ENCODE results near the gene TFDP1.

Gene TFDP1

GRCh38 chr13:113565526-113566226, 18.9 kb upstream of the TFDP1 start:
- TF ChIP-seq EP300 (IDR thresholded peaks at IDR 0.05; ENCODE audit: borderline replicate concordance) (no peak), YY1 (IDR thresholded peaks at IDR 0.05; ENCODE audit: low read depth) (no peak), FOXM1 (IDR thresholded peaks at IDR 0.05; ENCODE audit: borderline replicate concordance, low read depth) (no peak), ZBTB7A (IDR thresholded peaks at IDR 0.05; ENCODE audit: low read depth) (no peak), REST (IDR thresholded peaks at IDR 0.05; ENCODE audit: low read depth) (no peak), CEBPB (IDR thresholded peaks at IDR 0.05) (no peak), MAX (IDR thresholded peaks at IDR 0.05) (no peak), TEAD4 (IDR thresholded peaks at IDR 0.05) (no peak), TCF12 (IDR thresholded peaks at IDR 0.05; ENCODE audit: low read depth) (no peak), EGR1 (IDR thresholded peaks at IDR 0.05) (no peak), NFIC (IDR thresholded peaks at IDR 0.05) (no peak), TAF1 (IDR thresholded peaks at IDR 0.05; ENCODE audit: low read depth) (no peak), RAD21 (IDR thresholded peaks at IDR 0.05; ENCODE audit: low read depth) (no peak)

- TF ChIP-seq EP300 (IDR thresholded peaks at IDR 0.05; ENCODE audit: borderline replicate concordance): no peak
- TF ChIP-seq TEAD4 (IDR thresholded peaks at IDR 0.05): no peak
- no peak for TF ChIP-seq MAX (IDR thresholded peaks at IDR 0.05)
- no peak for TF ChIP-seq NFIC (IDR thresholded peaks at IDR 0.05)
- TF ChIP-seq REST (IDR thresholded peaks at IDR 0.05; ENCODE audit: low read depth): no peak
- TF ChIP-seq YY1 (IDR thresholded peaks at IDR 0.05; ENCODE audit: low read depth): no peak
- no peak for TF ChIP-seq EGR1 (IDR thresholded peaks at IDR 0.05)
- no peak for TF ChIP-seq TCF12 (IDR thresholded peaks at IDR 0.05; ENCODE audit: low read depth)
- TF ChIP-seq RAD21 (IDR thresholded peaks at IDR 0.05; ENCODE audit: low read depth): no peak
- TF ChIP-seq ZBTB7A (IDR thresholded peaks at IDR 0.05; ENCODE audit: low read depth): no peak
- TF ChIP-seq FOXM1 (IDR thresholded peaks at IDR 0.05; ENCODE audit: borderline replicate concordance, low read depth): no peak
- TF ChIP-seq CEBPB (IDR thresholded peaks at IDR 0.05): no peak
- no peak for TF ChIP-seq CREB1 (IDR thresholded peaks at IDR 0.05; ENCODE audit: low read depth)
- no peak for TF ChIP-seq TAF1 (IDR thresholded peaks at IDR 0.05; ENCODE audit: low read depth)
- TF ChIP-seq USF1 (IDR thresholded peaks at IDR 0.05): no peak
Observed at GRCh38 chr13:113566227-113566561, 18.4 kb upstream of the TFDP1 start.

GRCh38 chr13:113567681-113568080, 16.9 kb upstream of the TFDP1 start:
- no peak for TF ChIP-seq MAX (IDR thresholded peaks at IDR 0.05)
- TF ChIP-seq YY1 (IDR thresholded peaks at IDR 0.05; ENCODE audit: low read depth): no peak
- TF ChIP-seq EGR1 (IDR thresholded peaks at IDR 0.05): no peak
- TF ChIP-seq CREB1 (IDR thresholded peaks at IDR 0.05; ENCODE audit: low read depth): no peak

- TF ChIP-seq NFIC (IDR thresholded peaks at IDR 0.05) (no peak), USF1 (IDR thresholded peaks at IDR 0.05) (no peak), TAF1 (IDR thresholded peaks at IDR 0.05; ENCODE audit: low read depth) (no peak), YY1 (IDR thresholded peaks at IDR 0.05; ENCODE audit: low read depth) (no peak), EP300 (IDR thresholded peaks at IDR 0.05; ENCODE audit: borderline replicate concordance) (no peak), REST (IDR thresholded peaks at IDR 0.05; ENCODE audit: low read depth) (no peak), CREB1 (IDR thresholded peaks at IDR 0.05; ENCODE audit: low read depth) (no peak), FOXM1 (IDR thresholded peaks at IDR 0.05; ENCODE audit: borderline replicate concordance, low read depth) (no peak), TCF12 (IDR thresholded peaks at IDR 0.05; ENCODE audit: low read depth) (no peak), EGR1 (IDR thresholded peaks at IDR 0.05) (no peak), CEBPB (IDR thresholded peaks at IDR 0.05) (no peak), TEAD4 (IDR thresholded peaks at IDR 0.05) (no peak), RAD21 (IDR thresholded peaks at IDR 0.05; ENCODE audit: low read depth) (no peak), ZBTB7A (IDR thresholded peaks at IDR 0.05; ENCODE audit: low read depth) (no peak), MAX (IDR thresholded peaks at IDR 0.05) (no peak)
Observed at GRCh38 chr13:113573065-113573464, 11.5 kb upstream of the TFDP1 start.
